SK-N-SH (cell line): ENCODE measurements around the gene OR5AK2.
"Not testable (repeated sequence)": the region's sequence is repeated elsewhere in the genome, so short reads cannot be mapped to it uniquely, and the experiment has no call there.

ENCODE experiments used
- FOSL2 ChIP-seq: IDR thresholded peaks from 2 replicates; pipeline ENCODE4 v1.4.0; 2012; ENCODE audit warnings: low read depth, mild to moderate bottlenecking, moderate library complexity, borderline replicate concordance
- JUND ChIP-seq: IDR thresholded peaks from 2 replicates; pipeline ENCODE4 v1.4.0; 2012
- NRF1 ChIP-seq: IDR thresholded peaks from 2 replicates; pipeline ENCODE4 v1.6.1; 2012; ENCODE audit warnings: low read depth, mild to moderate bottlenecking, low read length
- POLR2AphosphoS5 ChIP-seq: IDR thresholded peaks from 2 replicates; pipeline ENCODE4 v1.6.1; 2012; ENCODE audit warnings: low read depth, low read length
- REST ChIP-seq: IDR thresholded peaks from 2 replicates; pipeline ENCODE4 v1.6.1; 2012; ENCODE audit warnings: mild to moderate bottlenecking, low read depth, low read length, moderate library complexity
- RFX5 ChIP-seq: IDR thresholded peaks from 2 replicates; pipeline ENCODE4 v1.6.1; 2012; ENCODE audit warnings: mild to moderate bottlenecking, improper control_type of control experiment, low read length
- SIN3A ChIP-seq: IDR thresholded peaks from 2 replicates; pipeline ENCODE4 v1.6.1; 2012; ENCODE audit warnings: low read depth, mild to moderate bottlenecking, low read length, moderate library complexity, borderline replicate concordance
- TF ChIP-seq, protein P1 (sequence below): fragments of 200-600 bp; sonication (generic); IDR thresholded peaks from 2 replicates; pipeline ENCODE4 v1.6.1; 2017; ENCODE audit warnings: antibody characterized with exemption, mild to moderate bottlenecking, moderate library complexity
- TF ChIP-seq, protein P2 (sequence below): fragments of 150-350 bp; IDR thresholded peaks from 2 replicates; pipeline ENCODE4 v1.6.1; 2016; ENCODE audit warnings: mild to moderate bottlenecking, low read depth, low read length

GRCh38 chr11:56953907-56954306 lies 34.8 kb upstream of the OR5AK2 start:
- not testable (repeated sequence) for TF ChIP-seq NRF1, SIN3A, POLR2AphosphoS5, JUND, FOSL2, REST, RFX5
- TF ChIP-seq, protein P1, sequence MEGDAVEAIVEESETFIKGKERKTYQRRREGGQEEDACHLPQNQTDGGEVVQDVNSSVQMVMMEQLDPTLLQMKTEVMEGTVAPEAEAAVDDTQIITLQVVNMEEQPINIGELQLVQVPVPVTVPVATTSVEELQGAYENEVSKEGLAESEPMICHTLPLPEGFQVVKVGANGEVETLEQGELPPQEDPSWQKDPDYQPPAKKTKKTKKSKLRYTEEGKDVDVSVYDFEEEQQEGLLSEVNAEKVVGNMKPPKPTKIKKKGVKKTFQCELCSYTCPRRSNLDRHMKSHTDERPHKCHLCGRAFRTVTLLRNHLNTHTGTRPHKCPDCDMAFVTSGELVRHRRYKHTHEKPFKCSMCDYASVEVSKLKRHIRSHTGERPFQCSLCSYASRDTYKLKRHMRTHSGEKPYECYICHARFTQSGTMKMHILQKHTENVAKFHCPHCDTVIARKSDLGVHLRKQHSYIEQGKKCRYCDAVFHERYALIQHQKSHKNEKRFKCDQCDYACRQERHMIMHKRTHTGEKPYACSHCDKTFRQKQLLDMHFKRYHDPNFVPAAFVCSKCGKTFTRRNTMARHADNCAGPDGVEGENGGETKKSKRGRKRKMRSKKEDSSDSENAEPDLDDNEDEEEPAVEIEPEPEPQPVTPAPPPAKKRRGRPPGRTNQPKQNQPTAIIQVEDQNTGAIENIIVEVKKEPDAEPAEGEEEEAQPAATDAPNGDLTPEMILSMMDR, result not testable (repeated sequence)
- TF ChIP-seq, protein P2, sequence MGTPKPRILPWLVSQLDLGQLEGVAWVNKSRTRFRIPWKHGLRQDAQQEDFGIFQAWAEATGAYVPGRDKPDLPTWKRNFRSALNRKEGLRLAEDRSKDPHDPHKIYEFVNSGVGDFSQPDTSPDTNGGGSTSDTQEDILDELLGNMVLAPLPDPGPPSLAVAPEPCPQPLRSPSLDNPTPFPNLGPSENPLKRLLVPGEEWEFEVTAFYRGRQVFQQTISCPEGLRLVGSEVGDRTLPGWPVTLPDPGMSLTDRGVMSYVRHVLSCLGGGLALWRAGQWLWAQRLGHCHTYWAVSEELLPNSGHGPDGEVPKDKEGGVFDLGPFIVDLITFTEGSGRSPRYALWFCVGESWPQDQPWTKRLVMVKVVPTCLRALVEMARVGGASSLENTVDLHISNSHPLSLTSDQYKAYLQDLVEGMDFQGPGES, result not testable (repeated sequence)
